ENCODE data around the gene METTL15.
"Not testable (repeated sequence)": the region's sequence is repeated elsewhere in the genome, so short reads cannot be mapped to it uniquely, and the experiment has no call there.

The METTL15 gene

GRCh38 chr11:28133146-28133545, 25.0 kb downstream of the METTL15 start:
- H3K4me3 ChIP-seq (ENCODE audit: low read length), result no peak overlapping the region
- TF ChIP-seq CTCF (IDR thresholded peaks at IDR 0.05; ENCODE audit: insufficient read depth, low read depth, low read length, missing control alignments), result no peak
- DNase-seq (ENCODE audit: low read depth), result no peak

GRCh38 chr11:28136157-28136556, 28.0 kb downstream of the METTL15 start:
- DNase-seq (ENCODE audit: low read depth); H3K4me3 ChIP-seq (ENCODE audit: low read length): not testable (repeated sequence)

GRCh38 chr11:28137366-28137765, 29.2 kb downstream of the METTL15 start:
- H3K4me3 ChIP-seq (ENCODE audit: low read length), result no peak overlapping the region
- TF ChIP-seq CTCF (IDR thresholded peaks at IDR 0.05; ENCODE audit: insufficient read depth, low read depth, low read length, missing control alignments), result no peak
- DNase-seq (ENCODE audit: low read depth), result no peak

- no peak for TF ChIP-seq CTCF (IDR thresholded peaks at IDR 0.05; ENCODE audit: insufficient read depth, low read depth, low read length, missing control alignments)
- H3K4me3 ChIP-seq (ENCODE audit: low read length), result no peak overlapping the region
- no peak for DNase-seq (ENCODE audit: low read depth)
Measured at GRCh38 chr11:28137832-28138231, 29.6 kb downstream of the METTL15 start.

GRCh38 chr11:28139841-28140415, 31.7 kb downstream of the METTL15 start:
- no peak for DNase-seq (ENCODE audit: low read depth)

GRCh38 chr11:28140689-28141455, 32.7 kb downstream of the METTL15 start:
- no peak for TF ChIP-seq CTCF (IDR thresholded peaks at IDR 0.05; ENCODE audit: insufficient read depth, low read depth, low read length, missing control alignments)
- no peak overlapping the region for H3K4me3 ChIP-seq (ENCODE audit: low read length)
- peak; percentile 91 for DNase-seq (ENCODE audit: low read depth)

More at GRCh38 chr11:28139841-28140415, 31.7 kb downstream of the METTL15 start:
- H3K4me3 ChIP-seq (ENCODE audit: low read length), result no peak overlapping the region
- TF ChIP-seq CTCF (IDR thresholded peaks at IDR 0.05; ENCODE audit: insufficient read depth, low read depth, low read length, missing control alignments), result no peak

GRCh38 chr11:28142724-28143123, 34.5 kb downstream of the METTL15 start:
- no peak for DNase-seq (ENCODE audit: low read depth)

More at GRCh38 chr11:28142724-28143123, 34.5 kb downstream of the METTL15 start:
- TF ChIP-seq CTCF (IDR thresholded peaks at IDR 0.05; ENCODE audit: insufficient read depth, low read depth, low read length, missing control alignments), result no peak
- no peak overlapping the region for H3K4me3 ChIP-seq (ENCODE audit: low read length)
